HepG2 (cell line): ENCODE measurements around the gene U2AF2. TPM values are rescaled to one million over a fixed set of nuclear protein-coding genes. Genes with fewer than 3 reads are reported as not detected.

Source experiments
- ATAC-seq: fragments of 200-7000 bp; cut with Tn5 transposase; 3 replicates; pipeline ENCODE4 v1.9.1; 2020; ENCODE audit warnings: mild to moderate bottlenecking, moderate library complexity
- BruUV-seq: library from RNA; stranded (reverse); fragments of 400-500 nt; replicated peaks from 2 replicates; lab custom pipeline; 2021; lab: Mats Ljungman, UMichigan
- CTCF ChIA-PET: fragments of 300-600 bp; formaldehyde crosslinking; extraction: SDS; loops from one replicate; lab custom pipeline; 2021; ENCODE audit warnings: low total read pairs, inconsistent platforms, low intra/inter-chr PET ratio; lab: Yijun Ruan, JAX
- POLR2A ChIA-PET: fragments of 350-600 bp; sonication (Branson Sonifier 250); formaldehyde crosslinking; loops from one replicate; lab custom pipeline; 2020; ENCODE audit warnings: antibody characterized with exemption, inconsistent platforms; lab: Yijun Ruan, JAX
- DNase-seq: peaks from one replicate; pipeline ENCODE4 v3.0.0-alpha.2; 2015; ENCODE audit warnings: low spot score
- FAIRE-seq: peaks from 3 replicates; lab custom pipeline; 2011; peaks lifted over from hg19 to GRCh38; lab: Jason Lieb, UNC
- H2AFZ ChIP-seq: one replicate; pipeline ENCODE4 v1.6.1; 2011; ENCODE audit warnings: low read length, inconsistent platforms
- H3K27ac ChIP-seq: fragments of 300-600 bp; 3 replicates; pipeline ENCODE4 v1.8.0; 2011; ENCODE audit warnings: mixed run types, mild to moderate bottlenecking, mixed read lengths, low read length, inconsistent platforms; ENCODE audit not compliant: insufficient read depth; ENCODE audit errors: extremely low read length
- H3K27me3 ChIP-seq, 2 experiments: fragments of 200-600 bp in 1 of 2; 2 replicates in 1 of 2; 3 replicates in 1 of 2; pipeline versions ENCODE4 v1.6.0 to v1.8.0; 2011; ENCODE audit warnings: low read length in 2 of 2, mild to moderate bottlenecking in 2 of 2, moderate library complexity in 2 of 2, inconsistent platforms in 1 of 2; ENCODE audit not compliant: insufficient read depth in 2 of 2, control insufficient read depth in 1 of 2
- H3K36me3 ChIP-seq, 2 experiments: fragments of 200-600 bp in 1 of 2; replicated peaks in 1 of 2; 2 replicates in 1 of 2; 3 replicates in 1 of 2; pipeline versions ENCODE4 v1.5.1 to v1.8.0; 2011; ENCODE audit warnings: low read length in 2 of 2, inconsistent platforms in 1 of 2; ENCODE audit not compliant: insufficient read depth in 2 of 2, control insufficient read depth in 1 of 2
- H3K4me1 ChIP-seq: 2 replicates; pipeline ENCODE4 v1.5.1; 2012; ENCODE audit warnings: low read length, inconsistent platforms; ENCODE audit not compliant: insufficient read depth
- H3K4me2 ChIP-seq: 2 replicates; pipeline ENCODE4 v1.6.0; 2011; ENCODE audit warnings: low read depth, low read length, inconsistent platforms
- H3K4me3 ChIP-seq, 3 experiments: fragments of 200-600 bp in 1 of 3; sonication (generic), shearing (Covaris generic) in 1 of 3; replicated peaks in 1 of 3; 2 replicates each; pipeline ENCODE4 v1.5.1; 2011 to 2016; ENCODE audit warnings: low read length in 3 of 3, inconsistent platforms in 2 of 3, low read depth in 2 of 3, mild to moderate bottlenecking in 2 of 3, control low read depth in 1 of 3, mixed read lengths in 1 of 3; ENCODE audit not compliant: insufficient read depth in 1 of 3
- H3K79me2 ChIP-seq: one replicate; pipeline ENCODE4 v1.6.1; 2011; ENCODE audit warnings: low read length, inconsistent platforms; ENCODE audit not compliant: insufficient read depth
- H3K9ac ChIP-seq: 2 replicates; pipeline ENCODE4 v1.6.0; 2011; ENCODE audit warnings: mild to moderate bottlenecking, low read depth, low read length, inconsistent platforms; ENCODE audit not compliant: insufficient read depth
- H3K9me3 ChIP-seq: 2 replicates; pipeline ENCODE4 v1.5.1; 2012; ENCODE audit warnings: mild to moderate bottlenecking, low read length
- H4K20me1 ChIP-seq: 2 replicates; pipeline ENCODE4 v1.6.0; 2011; ENCODE audit warnings: inconsistent platforms, mild to moderate bottlenecking, low read length, moderate library complexity; ENCODE audit not compliant: insufficient read depth
- AGO2 ChIP-seq: fragments of 200-400 bp; formaldehyde crosslinking; optimal IDR thresholded peaks from 2 replicates; pipeline ENCODE3; 2017; ENCODE audit warnings: mild to moderate bottlenecking, low read depth, low read length, moderate library complexity
- MAF1 ChIP-seq: sonication (generic); formaldehyde crosslinking; IDR thresholded peaks from 2 replicates; pipeline ENCODE4 v1.5.0; 2020; ENCODE audit warnings: missing genetic modification reagents, borderline replicate concordance
- MEF2D ChIP-seq: sonication (generic); formaldehyde crosslinking; IDR thresholded peaks from 2 replicates; pipeline ENCODE4 v1.5.1; 2020; ENCODE audit warnings: mild to moderate bottlenecking, missing genetic modification reagents
- PHF8 ChIP-seq: sonication (generic); formaldehyde crosslinking; IDR thresholded peaks from 2 replicates; pipeline ENCODE4 v1.5.0; 2020; ENCODE audit warnings: missing genetic modification reagents
- POLR2A ChIP-seq, 2 experiments: IDR thresholded peaks; 2 replicates each; pipeline ENCODE4 v1.6.1; 2011; ENCODE audit warnings: low read depth in 2 of 2, low read length in 2 of 2, mild to moderate bottlenecking in 1 of 2, moderate library complexity in 1 of 2; ENCODE audit not compliant: insufficient read depth in 1 of 2
- SRF ChIP-seq: IDR thresholded peaks from 2 replicates; pipeline ENCODE4 v1.6.1; 2011; ENCODE audit warnings: mild to moderate bottlenecking, low read depth, low read length, moderate library complexity
- XRCC5 ChIP-seq: fragments of 200-400 bp; formaldehyde crosslinking; optimal IDR thresholded peaks from 2 replicates; pipeline ENCODE3; 2017; ENCODE audit warnings: mild to moderate bottlenecking, low read length
- ZNF20 ChIP-seq: sonication (generic); formaldehyde crosslinking; IDR thresholded peaks from 2 replicates; pipeline ENCODE4 v1.4.0; 2020; ENCODE audit warnings: mild to moderate bottlenecking, moderate library complexity, missing genetic modification reagents
- whole genome bisulfite sequencing: methylation state at CpG from one replicate; pipeline ENCODE4 v1.1.6; 2017; ENCODE audit warnings: low lambda C conversion rate; 5-methylcytosine and 5-hydroxymethylcytosine counted together
- in situ Hi-C: cut with HindIII; loops from 2 replicates; pipeline ENCODE4 v1.10.0; 2017; ENCODE audit warnings: low pct_unique_long_range_greater_than_20kb; ENCODE audit not compliant: extremely low pct_ligation_motif_present
- intact Hi-C: fragments of 100-400 bp; cut with micrococcal nuclease; formaldehyde crosslinking; loops from one replicate; pipeline ENCODE4 v1.10.0; 2022; ENCODE audit not compliant: unreplicated experiment
- polyA plus RNA-seq, 8 experiments: library from polyadenylated mRNA; depleted of rRNA in 3 of 8; stranded (reverse) in 7 of 8; unstranded in 1 of 8; fragments of >200 nt; fragmentation: Illumina TruSeq in 4 of 8; extraction: Trizol in 4 of 8; gene quantifications; 2 replicates each; pipeline versions ENCODE4 v1.2.1 to v1.2.3, GENCODE V29; 2011 to 2016; ENCODE audit warnings: low read depth in 4 of 8, missing spikeins in 1 of 8, mixed read lengths in 1 of 8; ENCODE audit not compliant: insufficient read depth in 1 of 8
- total RNA-seq, 5 experiments: library from RNA; depleted of rRNA; stranded (reverse); fragments of >200 nt; fragmentation: Illumina TruSeq; extraction: Trizol; gene quantifications; 2 replicates each; pipeline ENCODE4 v1.2.3, GENCODE V29; 2016; ENCODE audit warnings: low read depth in 1 of 5

U2AF2 gene
- total and polyA plus RNA-seq, 2 of the 13 experiments (the other 11 are each of a cell fraction or from before 2014, with no cell fraction given), result 84.3 to 124 TPM

DNA sequence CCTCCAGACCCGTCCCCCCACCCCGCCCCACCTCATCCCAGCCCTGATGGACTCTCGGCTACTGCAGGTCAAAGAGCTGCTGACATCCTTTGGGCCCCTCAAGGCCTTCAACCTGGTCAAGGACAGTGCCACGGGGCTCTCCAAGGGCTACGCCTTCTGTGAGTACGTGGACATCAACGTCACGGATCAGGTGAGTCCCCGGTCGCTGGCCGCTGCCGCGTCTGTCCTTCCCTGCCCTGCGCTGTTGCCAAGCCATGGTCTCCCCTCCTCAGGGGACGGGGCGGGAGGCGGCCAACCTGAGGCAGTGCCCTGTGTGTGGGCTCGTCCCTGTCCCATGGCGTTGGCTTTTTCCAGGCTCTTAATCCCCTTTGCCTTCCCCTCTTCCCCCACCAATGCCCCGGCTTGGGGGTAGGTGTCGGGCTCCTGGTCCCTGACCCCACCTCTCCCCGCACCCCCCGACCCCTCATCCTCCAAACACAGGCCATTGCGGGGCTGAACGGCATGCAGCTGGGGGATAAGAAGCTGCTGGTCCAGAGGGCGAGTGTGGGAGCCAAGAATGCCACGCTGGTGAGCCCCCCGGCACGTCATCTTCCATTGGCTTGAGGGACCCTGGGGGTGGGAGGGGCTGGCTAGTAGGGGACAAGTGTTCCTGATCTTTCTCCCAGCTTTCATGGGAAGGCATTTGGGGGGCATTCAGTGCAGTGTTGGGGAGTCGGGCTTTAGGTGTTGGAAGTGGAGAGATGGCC lies 13.9 kb downstream of the U2AF2 start:
- peaks cover 18% of the 10 kb centered on the region for H3K4me1 ChIP-seq
- H3K9ac ChIP-seq, result no peak overlapping the region
- no peak overlapping the region for H2AFZ ChIP-seq
- DNase-seq (no peak), ATAC-seq (no peak), FAIRE-seq (no peak)
- intact Hi-C loops, result no loop called here
- H3K79me2 ChIP-seq, result peaks cover 54% of the 10 kb centered on the region
- no peak overlapping the region for H3K4me3 ChIP-seq
- no peak overlapping the region for H3K27ac ChIP-seq
- no peak overlapping the region for H3K4me2 ChIP-seq
- H3K36me3 ChIP-seq, result peaks cover 48 to 74% of the 10 kb centered on the region in 2 experiments
- H4K20me1 ChIP-seq, result peaks cover 59% of the 10 kb centered on the region
- CTCF ChIA-PET, result no interaction called here
- no peaks in the 10 kb centered on the region for H3K9me3 ChIP-seq
- POLR2A ChIA-PET, result interaction anchor here (0.9 to 1.0 kb wide), 2 partner anchors 14 kb away, joined by 4 to 5 read pairs; partner anchors contain the start of gene U2AF2
- H3K27me3 ChIP-seq, result no peaks in the 10 kb centered on the region
- BruUV-seq, result no TSS peak
- in situ Hi-C loops, result no loop called here
- WGBS, result 93% methylated on average over 18 of the region's 30 CpGs
- TF ChIP-seq AGO2 (peak; percentile 61), PHF8 (CRISPR knock-in tag) (no peak), XRCC5 (no peak)

DNA sequence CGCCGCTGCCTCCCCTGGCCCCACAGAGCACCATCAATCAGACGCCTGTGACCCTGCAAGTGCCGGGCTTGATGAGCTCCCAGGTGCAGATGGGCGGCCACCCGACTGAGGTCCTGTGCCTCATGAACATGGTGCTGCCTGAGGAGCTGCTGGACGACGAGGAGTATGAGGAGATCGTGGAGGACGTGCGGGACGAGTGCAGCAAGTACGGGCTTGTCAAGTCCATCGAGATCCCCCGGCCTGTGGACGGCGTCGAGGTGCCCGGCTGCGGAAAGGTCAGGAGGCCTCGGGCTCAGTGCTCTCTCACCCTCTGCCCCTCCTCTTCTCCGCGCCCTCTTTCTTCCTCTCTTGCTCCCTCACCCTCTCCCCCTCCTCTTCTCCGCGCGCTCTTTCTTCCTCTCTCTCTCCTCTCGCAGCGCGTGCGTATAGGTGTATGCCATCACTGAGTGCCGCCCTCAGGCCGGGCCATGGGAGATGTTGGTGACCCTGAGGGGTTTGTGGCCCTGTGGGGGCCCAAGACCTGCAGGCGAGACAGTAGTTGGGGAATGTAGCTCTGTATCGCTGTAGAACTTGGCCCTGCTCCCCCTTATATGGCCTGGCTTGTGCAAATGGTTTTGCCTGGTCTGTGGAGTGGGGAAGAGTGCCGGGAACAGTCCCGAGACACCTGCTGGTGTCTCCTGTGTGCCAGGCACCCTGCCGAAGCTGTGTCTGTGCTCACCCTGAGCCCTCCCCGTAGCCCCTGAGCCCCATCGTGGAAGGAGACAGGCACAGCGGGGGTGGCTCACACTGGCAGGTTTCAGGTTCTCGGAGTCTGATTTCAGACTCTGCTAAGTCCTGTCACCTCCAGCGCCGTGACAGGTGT lies 14.8 kb downstream of the U2AF2 start:
- Histone ChIP-seq H3K27me3 (no peaks in the 10 kb centered on the region), H3K4me1 (peaks cover 23% of the 10 kb centered on the region), H2AFZ (no peak overlapping the region), H3K27ac (no peak overlapping the region), H3K4me2 (no peak overlapping the region), H3K9me3 (no peaks in the 10 kb centered on the region), H3K4me3 (no peak overlapping the region), H3K9ac (no peak overlapping the region), H4K20me1 (peaks cover 54% of the 10 kb centered on the region), H3K36me3 (peaks cover 42 to 66% of the 10 kb centered on the region in 2 experiments; a peak in 4 of 5 replicates), H3K79me2 (peaks cover 54% of the 10 kb centered on the region)
- intact Hi-C loops, result no loop called here
- no TSS peak for BruUV-seq
- ATAC-seq (no peak), DNase-seq (no peak), FAIRE-seq (no peak)
- CTCF ChIA-PET, result no interaction called here
- WGBS, result 94% methylated on average over 37 of the region's 43 CpGs
- TF ChIP-seq POLR2A (IDR thresholded peaks at IDR 0.05; ENCODE audit: insufficient read depth in 1 of 2, low read depth in 2 of 2, low read length in 2 of 2) (0 out of 4 replicates have a peak, but pooled peaks of 1 of the 2 experiments have one; percentile 23), ZNF20 (CRISPR knock-in tag) (no peak), MEF2D (no peak), AGO2 (peak; percentile 59), MAF1 (CRISPR knock-in tag) (no peak), SRF (no peak)
- in situ Hi-C loops, result no loop called here
- POLR2A ChIA-PET, result interaction anchor here (1.0 kb wide), 1 partner anchor 15 kb away, joined by 5 read pairs; the partner anchor contains the start of gene U2AF2
